Stimulated activated naive CD8-positive, alpha-beta T cell treated with anti-CD3 and anti-CD28 coated beads, Interleukin-15, Interleukin-2, amounts not matched to agents 100 ng/mL and 50 ng/mL, for 24 hours (primary cell): Measurements from ENCODE around the gene HSPA8.
A peak's percentile ranks its signal among the peaks of the same experiment; 100 is the strongest.

ENCODE experiments used
- H3K27ac Mint-ChIP-seq: one replicate; pipeline ENCODE4 v1.8.0; 2021; ENCODE audit warnings: mild to moderate bottlenecking, mixed read lengths
- H3K27me3 Mint-ChIP-seq: one replicate; pipeline ENCODE4 v1.8.0; 2021; ENCODE audit warnings: mixed read lengths
- H3K36me3 Mint-ChIP-seq: one replicate; pipeline ENCODE4 v1.8.0; 2021; ENCODE audit warnings: low read depth, mixed read lengths
- H3K4me1 Mint-ChIP-seq: one replicate; pipeline ENCODE4 v1.8.0; 2021; ENCODE audit warnings: low read depth, mixed read lengths
- H3K4me3 Mint-ChIP-seq: one replicate; pipeline ENCODE4 v1.8.0; 2021; ENCODE audit warnings: mild to moderate bottlenecking, mixed read lengths
- H3K9me3 Mint-ChIP-seq: one replicate; pipeline ENCODE4 v1.8.0; 2021; ENCODE audit warnings: mixed read lengths

HSPA8 gene

DNA sequence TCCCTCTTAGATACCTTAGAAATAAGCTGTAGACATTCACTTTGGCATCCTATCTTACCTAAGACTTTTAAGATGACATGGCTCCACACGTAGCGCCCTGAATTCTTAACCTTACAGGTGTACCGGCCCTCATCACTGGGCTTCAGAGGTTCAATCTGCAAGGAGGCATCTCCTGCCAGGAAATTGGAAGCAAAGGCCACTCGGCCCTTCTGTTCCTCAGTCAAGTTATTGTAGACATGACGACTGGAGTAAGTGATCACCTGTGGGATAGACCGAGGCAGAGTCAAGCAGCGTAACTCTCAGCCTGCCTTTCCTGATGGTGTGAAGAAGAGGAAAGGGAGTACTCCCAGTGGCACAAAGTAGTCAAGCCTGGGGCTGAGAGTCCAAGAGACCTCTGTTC is 22.5 kb upstream of the HSPA8 start:
- Mint-ChIP-seq H3K4me1 (peaks cover 36% of the 10 kb centered on the region), H3K9me3 (no peaks in the 10 kb centered on the region), H3K27ac (no peak overlapping the region), H3K27me3 (no peaks in the 10 kb centered on the region), H3K4me3 (no peak overlapping the region), H3K36me3 (no peaks in the 10 kb centered on the region)

DNA sequence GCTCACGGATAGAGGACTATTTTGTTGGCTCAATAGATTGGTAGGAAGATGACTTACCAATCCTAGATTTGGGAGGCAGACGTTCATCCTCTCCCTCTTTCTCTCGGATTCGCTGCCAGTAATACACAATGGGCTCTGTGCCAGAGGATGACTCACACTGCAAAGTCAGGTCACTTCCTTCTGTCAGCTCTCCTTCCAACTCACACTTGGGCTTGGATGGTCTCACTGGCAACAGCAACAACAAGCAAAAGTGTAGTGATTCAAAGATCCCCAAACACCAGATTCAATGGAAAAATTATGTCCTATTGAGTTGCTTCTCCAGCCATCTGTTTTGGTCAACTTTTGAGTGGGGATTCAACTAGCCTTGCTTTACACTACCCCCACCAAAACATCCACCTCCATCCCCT is 21.7 kb upstream of the HSPA8 start:
- Mint-ChIP-seq H3K36me3 (no peaks in the 10 kb centered on the region), H3K27me3 (no peaks in the 10 kb centered on the region), H3K9me3 (no peaks in the 10 kb centered on the region), H3K27ac (no peak overlapping the region), H3K4me1 (peaks cover 36% of the 10 kb centered on the region), H3K4me3 (peak overlapping the region; percentile 10)

DNA sequence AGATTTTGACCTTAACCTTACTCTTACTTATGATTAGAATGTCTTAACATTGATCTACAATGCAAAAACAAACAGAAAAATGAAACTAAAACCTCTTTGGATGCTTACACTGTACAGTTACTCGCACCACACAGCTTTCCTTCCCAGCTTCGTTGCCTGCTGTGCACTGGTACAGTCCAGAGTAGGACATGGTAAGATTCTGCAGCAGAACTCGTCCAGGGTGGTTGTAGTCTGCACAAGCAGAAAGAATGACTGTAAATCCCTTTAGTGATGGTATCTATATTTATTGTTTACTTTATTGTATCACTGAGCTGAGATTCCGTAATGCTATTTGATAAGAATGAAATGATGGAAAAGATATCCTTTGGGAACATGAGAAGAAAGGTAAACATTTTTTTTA is 21.0 kb upstream of the HSPA8 start:
- H3K27me3 Mint-ChIP-seq: no peaks in the 10 kb centered on the region
- no peaks in the 10 kb centered on the region for H3K36me3 Mint-ChIP-seq
- peaks cover 32% of the 10 kb centered on the region for H3K4me1 Mint-ChIP-seq
- no peaks in the 10 kb centered on the region for H3K9me3 Mint-ChIP-seq
- H3K4me3 Mint-ChIP-seq: peak overlapping the region; percentile 8
- H3K27ac Mint-ChIP-seq: no peak overlapping the region

DNA sequence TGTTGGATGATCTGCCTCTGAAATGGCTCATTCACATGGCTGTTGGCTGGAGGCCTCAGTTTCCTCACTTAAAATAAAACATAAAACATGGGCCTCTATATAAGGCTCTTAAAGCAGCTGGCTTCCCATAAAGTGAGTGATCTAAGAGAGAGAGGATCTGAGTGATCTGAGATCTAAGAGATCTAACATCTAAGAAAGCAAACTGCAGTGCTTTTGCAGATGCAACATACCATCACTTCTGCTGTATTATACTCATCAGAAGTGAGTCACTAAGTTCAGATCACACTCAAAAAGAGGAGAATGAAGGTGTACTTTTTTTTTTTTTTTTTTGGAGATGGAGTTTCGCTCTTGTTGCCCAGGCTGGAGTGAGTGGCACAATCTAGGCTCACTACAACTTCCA is 18.1 kb upstream of the HSPA8 start:
- peaks cover 14% of the 10 kb centered on the region for H3K4me1 Mint-ChIP-seq
- H3K9me3 Mint-ChIP-seq: no peaks in the 10 kb centered on the region
- no peaks in the 10 kb centered on the region for H3K27me3 Mint-ChIP-seq
- H3K4me3 Mint-ChIP-seq: no peak overlapping the region
- H3K27ac Mint-ChIP-seq: no peak overlapping the region
- no peaks in the 10 kb centered on the region for H3K36me3 Mint-ChIP-seq

DNA sequence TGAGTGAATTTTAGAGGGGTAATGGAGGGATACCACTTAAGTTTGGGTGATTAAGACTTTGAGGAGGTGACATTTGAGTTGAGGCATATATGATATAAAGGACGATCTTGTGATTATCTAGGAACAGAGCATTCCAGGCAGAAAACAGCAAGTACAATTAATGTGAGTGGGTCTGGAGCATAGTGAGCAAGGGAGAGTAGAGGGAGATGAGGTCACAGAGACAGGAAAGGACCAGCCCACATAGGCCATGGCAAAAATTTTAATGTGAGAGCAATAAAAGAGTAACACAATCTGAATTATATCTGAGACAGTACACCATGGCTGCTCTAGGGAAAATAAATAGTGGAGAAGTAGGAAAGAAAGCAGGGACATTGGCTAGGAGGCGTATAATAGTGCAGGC is 14.5 kb upstream of the HSPA8 start:
- no peak overlapping the region for H3K4me3 Mint-ChIP-seq
- no peaks in the 10 kb centered on the region for H3K27me3 Mint-ChIP-seq
- no peaks in the 10 kb centered on the region for H3K36me3 Mint-ChIP-seq
- H3K4me1 Mint-ChIP-seq: peaks cover 22% of the 10 kb centered on the region
- no peaks in the 10 kb centered on the region for H3K9me3 Mint-ChIP-seq
- no peak overlapping the region for H3K27ac Mint-ChIP-seq

DNA sequence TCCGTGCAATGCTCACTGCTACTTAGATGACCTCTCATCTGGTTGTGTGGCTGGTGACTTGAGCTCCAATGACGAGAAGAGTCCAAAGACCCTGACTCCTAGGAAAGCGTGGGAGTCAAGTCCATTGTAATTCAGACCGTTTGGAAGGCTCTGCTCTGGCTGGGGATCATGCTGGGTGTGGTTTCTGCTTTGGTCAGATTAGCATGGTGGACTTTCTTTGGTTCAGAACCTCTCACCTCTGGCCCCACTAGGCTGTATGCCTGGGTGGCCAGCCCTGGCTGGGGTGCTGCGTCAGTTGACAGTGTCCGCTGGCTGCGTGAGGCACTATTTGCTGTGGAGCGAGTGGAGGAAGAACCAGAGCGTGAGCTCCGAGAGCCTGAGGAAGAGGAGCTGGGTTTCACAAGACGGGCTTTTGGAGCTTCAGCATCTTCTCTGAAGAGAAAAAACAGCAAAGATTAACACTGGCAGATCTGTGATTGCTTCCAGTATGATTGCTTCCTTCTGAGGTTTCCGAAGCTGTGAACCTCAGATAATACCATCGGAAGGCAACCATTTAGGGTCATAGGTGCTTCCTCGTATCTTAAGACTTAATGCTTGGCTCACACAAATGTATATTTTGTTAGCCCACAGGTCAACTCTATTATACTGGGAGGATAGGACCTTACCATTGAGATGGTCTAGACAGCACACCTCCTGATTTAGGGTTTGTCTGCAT is 11.6 kb upstream of the HSPA8 start:
- Mint-ChIP-seq H3K27ac (no peak overlapping the region), H3K4me3 (no peak overlapping the region), H3K9me3 (no peaks in the 10 kb centered on the region), H3K4me1 (peaks cover 47% of the 10 kb centered on the region), H3K36me3 (no peaks in the 10 kb centered on the region), H3K27me3 (no peaks in the 10 kb centered on the region)

DNA sequence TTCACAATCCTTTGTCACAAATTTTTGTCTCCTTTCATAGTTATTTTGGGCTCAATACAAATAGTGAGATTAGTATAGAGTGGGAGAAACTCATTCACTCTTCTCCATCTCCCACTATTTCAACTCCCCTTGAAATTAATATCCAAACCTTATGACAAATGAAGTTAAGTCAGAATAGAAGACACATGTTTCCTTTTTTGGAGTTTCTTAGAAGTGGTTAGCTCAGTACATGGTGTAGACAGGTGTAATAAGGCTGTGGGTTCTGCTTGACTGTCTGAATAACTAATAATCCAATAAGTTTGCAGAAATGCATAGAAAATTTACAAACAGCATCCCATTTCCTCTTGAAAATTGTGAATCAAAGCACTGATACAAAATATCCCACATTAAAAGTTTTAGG is 10.8 kb upstream of the HSPA8 start:
- Mint-ChIP-seq H3K9me3 (no peaks in the 10 kb centered on the region), H3K36me3 (no peaks in the 10 kb centered on the region), H3K27me3 (no peaks in the 10 kb centered on the region), H3K4me1 (peaks cover 51% of the 10 kb centered on the region), H3K27ac (no peak overlapping the region), H3K4me3 (no peak overlapping the region)

DNA sequence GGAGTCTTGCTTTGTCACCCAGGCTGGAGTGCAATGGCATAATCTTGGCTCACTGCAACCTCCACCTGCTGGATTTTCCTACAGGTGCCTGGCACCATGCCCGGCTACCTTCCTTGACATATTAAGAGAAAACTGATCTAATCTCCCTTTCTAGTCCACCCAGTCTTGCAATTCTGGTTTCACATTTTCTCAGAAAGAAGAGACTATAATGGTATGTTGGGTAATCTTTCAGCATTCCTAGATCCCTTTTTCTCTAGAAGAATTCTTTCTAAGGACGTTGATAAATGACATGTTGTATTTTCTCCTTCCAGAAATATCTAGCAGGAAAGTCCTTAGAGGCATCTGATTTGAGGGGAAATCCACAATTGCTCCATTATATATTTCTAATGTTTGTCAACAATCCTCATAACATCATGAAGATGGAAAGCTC is 10.4 kb upstream of the HSPA8 start:
- Mint-ChIP-seq H3K27ac (no peak overlapping the region), H3K27me3 (no peaks in the 10 kb centered on the region), H3K4me3 (no peak overlapping the region), H3K36me3 (no peaks in the 10 kb centered on the region), H3K4me1 (peaks cover 51% of the 10 kb centered on the region), H3K9me3 (no peaks in the 10 kb centered on the region)

DNA sequence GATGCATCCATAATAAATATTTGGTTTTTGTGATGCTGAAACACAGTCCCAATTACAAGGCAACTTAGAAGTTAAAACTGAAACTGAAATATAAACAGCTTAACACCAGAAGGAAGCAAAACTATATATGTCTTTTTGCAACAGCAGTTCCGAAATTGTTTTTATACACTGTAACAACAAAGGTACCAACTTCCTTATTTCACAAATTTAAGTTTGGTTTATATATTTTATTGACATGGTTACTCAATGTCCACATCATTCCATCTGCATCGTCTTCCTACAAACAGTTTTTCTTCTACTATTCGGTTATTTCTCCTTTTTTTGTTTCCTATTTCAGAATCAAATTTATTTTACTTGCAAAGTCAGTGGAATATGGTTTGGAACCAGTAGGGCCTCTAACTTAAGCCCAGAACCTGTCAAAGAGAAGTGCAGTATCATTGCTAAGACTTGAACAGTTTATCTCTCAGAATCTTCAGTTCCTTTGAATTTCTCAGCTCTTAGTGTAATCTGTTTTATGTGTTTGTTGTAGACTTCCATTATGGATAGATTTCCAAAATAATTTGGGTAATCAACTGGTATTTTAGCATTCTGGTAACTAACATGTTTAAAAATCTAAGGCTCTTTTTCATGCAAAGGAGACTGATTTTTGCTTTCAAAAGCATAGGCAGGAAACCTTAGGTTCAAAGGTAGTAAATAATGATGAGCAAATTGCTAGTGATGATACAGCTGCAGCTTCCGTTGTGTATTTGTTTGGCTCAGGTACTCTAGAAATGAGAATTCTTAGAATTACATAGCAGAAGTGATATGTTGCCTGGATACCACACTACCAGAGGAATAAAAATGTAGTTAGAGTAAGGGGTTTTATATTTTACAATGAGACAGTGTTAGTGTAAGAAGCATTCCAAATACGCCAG is 8.2 kb upstream of the HSPA8 start:
- no peaks in the 10 kb centered on the region for H3K27me3 Mint-ChIP-seq
- H3K36me3 Mint-ChIP-seq: no peaks in the 10 kb centered on the region
- H3K4me1 Mint-ChIP-seq: peaks cover 62% of the 10 kb centered on the region
- H3K27ac Mint-ChIP-seq: peak overlapping the region; percentile 87
- peak overlapping the region; percentile 86 for H3K4me3 Mint-ChIP-seq
- H3K9me3 Mint-ChIP-seq: no peaks in the 10 kb centered on the region

DNA sequence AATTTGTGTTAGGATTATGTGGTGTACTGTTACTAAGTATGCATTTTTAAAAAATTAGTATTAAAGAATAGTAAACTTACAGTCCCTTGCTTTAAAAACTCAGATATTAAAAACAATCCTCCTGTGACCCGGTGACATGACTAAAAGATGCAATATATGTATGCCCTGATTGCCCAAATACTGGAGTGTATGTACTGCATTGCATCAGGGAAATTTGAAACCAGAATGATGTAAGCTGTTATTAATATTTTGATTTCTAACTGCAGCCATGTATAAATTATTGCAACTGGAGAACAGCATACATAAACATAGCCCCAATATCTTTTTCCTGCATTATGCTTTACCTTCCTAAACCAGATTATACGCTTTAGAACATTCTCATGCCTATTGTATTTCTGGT is 3.7 kb upstream of the HSPA8 start:
- H3K36me3 Mint-ChIP-seq: peaks cover 28% of the 10 kb centered on the region
- H3K27me3 Mint-ChIP-seq: no peaks in the 10 kb centered on the region
- H3K4me1 Mint-ChIP-seq: peaks cover 58% of the 10 kb centered on the region
- H3K9me3 Mint-ChIP-seq: no peaks in the 10 kb centered on the region
- peak overlapping the region; percentile 55 for H3K4me3 Mint-ChIP-seq
- peak overlapping the region; percentile 79 for H3K27ac Mint-ChIP-seq

DNA sequence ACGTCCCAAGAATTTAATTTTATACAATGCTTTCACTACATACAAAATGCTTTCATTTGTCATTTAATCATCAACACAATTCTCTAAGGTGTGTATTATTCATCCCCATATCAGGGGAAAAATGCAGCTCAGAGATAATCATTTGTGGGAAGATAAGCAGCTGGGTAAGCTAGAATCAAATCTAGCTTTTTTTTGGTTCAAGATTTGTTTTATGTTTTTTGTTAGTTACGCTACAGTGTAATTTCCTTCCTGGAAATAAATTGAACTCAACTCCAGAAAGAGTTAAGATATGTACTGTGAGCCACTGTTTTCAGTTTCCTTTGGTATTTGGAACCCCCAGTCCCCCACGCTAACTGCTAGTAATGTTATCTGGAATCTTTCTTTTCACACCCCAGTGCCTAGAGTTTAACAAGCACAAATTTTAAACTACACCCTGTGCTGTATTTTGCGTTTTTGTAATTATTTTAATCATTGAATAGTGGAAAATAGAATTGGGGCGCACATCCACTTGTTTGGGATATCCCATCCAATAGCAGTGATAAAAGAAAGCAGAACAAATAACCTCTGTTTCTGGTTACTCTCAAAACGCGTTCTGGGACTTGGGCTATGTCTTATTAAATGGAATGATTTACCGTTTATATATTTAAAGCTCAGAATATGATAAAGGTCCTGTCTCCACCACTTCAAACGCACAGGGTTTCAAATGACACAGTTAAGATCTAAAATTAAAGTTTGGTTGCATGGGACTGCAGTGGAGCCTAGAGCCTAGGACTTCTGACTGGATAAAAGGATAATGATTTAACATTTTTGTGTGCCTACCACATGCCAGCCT is 2.1 kb upstream of the HSPA8 start:
- peaks cover 63% of the 10 kb centered on the region for H3K4me1 Mint-ChIP-seq
- peak overlapping the region; percentile 90 for H3K4me3 Mint-ChIP-seq
- no peaks in the 10 kb centered on the region for H3K27me3 Mint-ChIP-seq
- no peaks in the 10 kb centered on the region for H3K9me3 Mint-ChIP-seq
- H3K27ac Mint-ChIP-seq: peak overlapping the region; percentile 96
- H3K36me3 Mint-ChIP-seq: peaks cover 44% of the 10 kb centered on the region

DNA sequence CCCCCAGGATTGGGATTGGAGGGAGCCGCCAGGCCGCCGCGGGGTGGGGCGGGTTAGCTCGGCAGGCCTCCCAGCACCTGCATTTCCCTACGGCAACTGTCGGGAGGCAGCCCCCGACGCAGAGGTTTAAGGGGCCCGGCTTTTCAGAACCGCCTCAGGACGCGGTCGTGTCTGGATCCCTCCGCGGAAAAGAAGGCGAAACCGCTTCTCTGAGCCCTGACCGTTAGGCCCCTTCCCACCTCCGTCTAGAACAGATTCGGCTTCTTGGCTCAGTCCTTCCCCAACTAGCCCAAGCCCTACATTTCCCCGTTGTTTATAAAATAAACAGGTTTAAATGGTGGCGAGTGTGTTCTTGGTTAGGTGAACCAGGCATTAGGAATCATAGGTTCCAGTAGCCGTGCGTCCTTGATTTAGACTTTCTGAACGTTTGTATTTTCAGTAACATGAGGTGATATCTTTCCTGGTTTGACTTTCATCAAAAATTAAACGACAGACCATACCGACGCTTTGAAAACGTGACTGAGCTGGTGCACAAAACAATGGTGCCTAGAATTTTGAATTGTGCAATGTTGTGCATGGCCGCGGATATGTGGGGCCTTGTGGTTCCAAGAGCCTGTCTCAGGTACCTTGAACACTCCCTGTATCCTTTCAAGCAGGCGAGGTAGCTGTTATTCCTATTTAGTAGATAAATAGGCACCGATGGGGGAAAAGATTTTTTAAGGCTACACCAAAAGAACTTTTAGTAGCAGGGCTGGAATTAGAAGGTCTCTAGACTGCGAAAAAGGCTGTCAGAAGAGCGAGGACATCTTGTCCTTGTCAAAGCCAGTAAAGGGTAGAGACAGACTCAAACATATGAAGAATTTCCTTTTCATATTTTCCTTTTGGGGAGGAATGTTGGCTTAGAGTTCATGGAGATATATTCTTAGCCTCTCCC is 1.2 kb upstream of the HSPA8 start:
- Mint-ChIP-seq H3K4me3 (peak overlapping the region; percentile 90), H3K27me3 (no peaks in the 10 kb centered on the region), H3K4me1 (peaks cover 63% of the 10 kb centered on the region), H3K27ac (peak overlapping the region; percentile 96), H3K9me3 (no peaks in the 10 kb centered on the region), H3K36me3 (peaks cover 53% of the 10 kb centered on the region)

DNA sequence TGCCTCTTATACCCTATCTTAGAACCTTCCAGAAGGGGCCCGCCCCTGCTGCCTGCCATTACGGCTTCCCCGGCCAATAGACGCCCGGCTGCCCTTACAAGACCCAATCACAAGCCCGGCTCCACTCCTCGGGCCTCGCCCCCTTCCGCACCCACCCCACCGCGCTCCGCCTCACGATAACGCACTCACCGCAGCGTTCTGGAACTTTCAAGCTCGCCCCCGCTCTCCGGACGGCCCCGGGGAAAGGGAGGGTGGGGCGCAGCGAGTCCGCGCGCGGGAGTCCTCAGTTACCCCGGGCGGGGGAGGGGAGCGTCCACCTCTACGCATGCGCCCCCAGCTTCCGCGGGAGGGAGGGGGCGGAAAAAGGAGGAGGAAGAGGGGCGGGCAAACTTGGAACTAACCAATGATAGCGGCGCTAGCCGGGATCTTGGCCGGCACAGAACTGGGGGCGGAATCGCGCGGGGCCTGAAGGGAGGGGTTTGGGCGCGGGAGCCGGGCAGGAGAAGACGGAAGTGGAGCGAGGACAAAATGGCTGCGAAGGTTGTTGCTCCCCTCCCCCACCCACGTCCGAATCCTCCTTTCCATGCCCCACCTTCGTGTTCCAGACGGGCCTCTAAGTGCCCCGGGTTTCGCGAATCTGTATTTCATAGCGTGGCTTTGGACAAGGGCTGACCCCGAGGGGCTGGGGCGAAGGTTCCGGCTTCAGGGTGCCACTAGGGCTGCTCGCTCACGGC is 389 bp upstream of the HSPA8 start:
- Mint-ChIP-seq H3K36me3 (peaks cover 61% of the 10 kb centered on the region), H3K27me3 (no peaks in the 10 kb centered on the region), H3K4me1 (peaks cover 70% of the 10 kb centered on the region), H3K9me3 (no peaks in the 10 kb centered on the region), H3K4me3 (peak overlapping the region; percentile 90), H3K27ac (peak overlapping the region; percentile 96)
